Measurements from ENCODE around the gene LMX1B. TPM values are rescaled to one million over a fixed set of nuclear protein-coding genes. Genes with fewer than 3 reads are reported as not detected.

LMX1B gene
- total and polyA plus RNA-seq, 11 donors, result 0.15 to 1.1 (median 0.39) TPM

DNA sequence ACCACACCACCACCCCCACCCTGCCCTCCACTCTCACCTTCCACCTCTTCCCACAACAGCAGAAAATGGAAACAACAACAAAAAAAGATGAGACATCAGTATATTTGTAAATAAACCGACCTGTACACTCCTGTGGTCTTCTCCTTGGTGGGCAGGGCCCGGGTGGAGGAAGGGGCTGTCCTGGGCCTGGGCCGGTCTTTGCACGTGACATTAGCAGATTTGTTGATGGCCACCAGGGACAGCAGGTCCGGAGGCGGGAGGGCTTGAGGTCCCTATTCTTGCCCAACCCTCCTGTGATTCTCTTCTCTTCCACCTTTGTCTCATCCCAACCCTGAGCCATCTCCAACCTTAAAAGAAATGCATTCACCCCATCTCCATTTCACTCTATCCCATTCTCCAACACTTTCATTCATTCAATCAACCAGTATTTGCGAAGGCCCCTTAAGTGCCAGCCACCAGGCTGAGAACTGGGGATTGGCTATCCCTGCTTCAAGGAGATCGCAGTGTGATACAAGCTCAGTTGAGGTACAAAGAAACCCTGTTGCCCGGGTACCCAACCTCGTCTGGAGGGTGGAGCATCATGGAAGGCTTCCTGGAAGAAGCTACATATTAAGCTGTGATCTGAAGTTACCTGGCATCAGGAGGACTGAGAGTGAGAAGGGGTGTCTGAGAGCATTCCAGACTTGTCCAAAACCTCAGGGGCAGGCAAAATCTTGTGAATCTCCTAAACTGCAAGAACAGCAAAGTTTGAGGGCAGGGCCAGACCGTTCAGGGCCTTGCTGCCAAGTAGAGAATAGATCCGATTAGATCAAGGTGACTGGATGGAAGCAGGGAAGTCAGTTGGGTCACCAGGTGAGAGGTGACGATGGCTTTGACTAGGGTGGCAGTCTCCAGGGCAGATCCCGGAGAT is 87.4 kb downstream of the LMX1B start:
- Histone ChIP-seq H3K9me3 (no peaks in the 10 kb centered on the region), H3K4me3 (no peak overlapping the region), H3K36me3 (no peaks in the 10 kb centered on the region), H3K27ac (no peak overlapping the region), H3K27me3 (peaks cover 17 to 59% (median 36%) of the 10 kb centered on the region in 9 donors), H3K4me1 (peaks cover 0 to 19% (median 12%) of the 10 kb centered on the region in 12 donors)
- 65 to 74% (median 68%) methylated on average over 14 of the region's 14 CpGs for WGBS, 4 donors
- ATAC-seq (no peak), DNase-seq (peak in 1 of 5 donors; percentile 6)
- TF ChIP-seq POLR2A (IDR thresholded peaks at IDR 0.05) (no peak), CTCF (IDR thresholded peaks at IDR 0.05) (no peak)
- intact Hi-C loops (cut with DNase I), result no loop called here

DNA sequence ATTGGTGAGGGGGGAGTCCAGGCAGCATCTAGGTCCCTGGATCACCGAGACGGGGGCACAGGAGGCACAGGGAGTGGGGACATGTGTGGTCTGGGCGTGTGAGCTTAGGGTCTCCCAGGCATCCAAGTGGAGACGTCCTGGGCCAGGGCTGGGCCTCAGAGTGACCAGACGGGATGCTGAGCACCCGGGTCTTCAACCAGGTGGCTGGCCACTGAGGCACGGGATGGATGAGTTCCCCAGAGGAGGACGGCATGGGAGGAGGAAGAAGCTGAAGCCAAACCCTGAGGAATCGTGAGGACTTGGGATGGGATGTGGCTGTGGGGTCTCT is 88.0 kb downstream of the LMX1B start:
- intact Hi-C loops (cut with DNase I), result no loop called here
- WGBS, 4 donors, result 78 to 83% (median 80%) methylated on average over 9 of the region's 9 CpGs
- Histone ChIP-seq H3K4me3 (no peak overlapping the region), H3K4me1 (peaks cover 0 to 21% (median 12%) of the 10 kb centered on the region in 12 donors), H3K27ac (no peak overlapping the region), H3K27me3 (peaks cover 17 to 64% (median 36%) of the 10 kb centered on the region in 9 donors), H3K36me3 (no peaks in the 10 kb centered on the region), H3K9me3 (no peaks in the 10 kb centered on the region)
- ATAC-seq (no peak), DNase-seq (peak in 1 of 5 donors; percentile 4)
- TF ChIP-seq POLR2A (IDR thresholded peaks at IDR 0.05) (no peak), CTCF (IDR thresholded peaks at IDR 0.05) (no peak)

DNA sequence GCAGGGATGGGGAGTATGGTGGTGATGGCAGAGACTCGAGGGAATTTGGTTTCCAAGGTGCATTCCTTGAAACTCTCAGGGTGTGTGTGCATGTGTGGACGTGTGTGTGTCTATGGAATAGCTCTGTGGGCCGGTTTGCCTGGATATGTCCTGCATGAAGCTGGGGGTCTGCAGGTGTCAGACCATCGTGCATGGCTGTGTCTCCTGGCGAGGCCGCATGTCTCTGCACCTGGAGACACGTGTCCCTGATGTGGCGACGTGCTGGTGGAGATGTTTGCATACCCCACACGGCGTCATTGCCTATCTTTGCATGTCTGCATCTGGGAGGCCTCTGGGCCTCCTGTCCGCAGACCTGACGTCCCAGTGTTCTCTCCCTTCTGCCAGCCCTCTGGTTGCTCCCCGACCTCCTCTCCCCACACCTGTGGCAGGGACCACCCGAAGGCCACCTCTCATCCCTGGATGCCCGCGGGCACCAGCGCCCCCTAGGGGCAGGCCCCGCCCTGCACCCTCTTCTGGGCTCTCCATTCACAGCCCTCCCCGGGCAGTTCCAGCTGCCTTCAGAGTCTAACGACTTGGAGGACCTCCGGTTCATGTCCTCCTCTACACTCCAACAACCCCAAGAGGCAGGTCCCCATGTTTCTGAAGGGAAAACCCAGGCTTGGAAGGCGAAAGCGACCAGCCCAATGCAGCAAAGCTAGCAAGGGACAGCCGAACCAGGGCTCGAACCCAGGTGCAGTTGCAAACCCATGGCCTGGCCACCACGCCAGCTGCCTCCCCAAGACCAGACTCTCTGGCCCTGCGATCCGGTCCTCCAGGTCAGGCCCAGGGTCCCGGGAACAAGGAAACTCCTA is 88.6 kb downstream of the LMX1B start:
- TF ChIP-seq POLR2A (IDR thresholded peaks at IDR 0.05) (no peak), CTCF (IDR thresholded peaks at IDR 0.05) (peak; percentile 26 to 72 (median 56))
- WGBS, 4 donors, result 39 to 50% (median 46%) methylated on average over 23 to 30 of the region's 30 CpGs
- no peak for ATAC-seq
- Histone ChIP-seq H3K27me3 (peaks cover 17 to 64% (median 36%) of the 10 kb centered on the region in 9 donors), H3K27ac (no peak overlapping the region), H3K4me3 (no peak overlapping the region), H3K4me1 (peaks cover 0 to 21% (median 12%) of the 10 kb centered on the region in 12 donors), H3K36me3 (no peaks in the 10 kb centered on the region), H3K9me3 (no peaks in the 10 kb centered on the region)
- intact Hi-C loops (cut with DNase I), result no loop called here
- peak in 2 of 5 donors; percentile 10 to 12 for DNase-seq
